CD4-positive, alpha-beta T cell (primary cell): ENCODE results near the gene NLGN1. TPM values are rescaled to one million over a fixed set of nuclear protein-coding genes. Genes with fewer than 3 reads are reported as not detected.

Experiments used
- ATAC-seq: fragments of 200-7000 bp; cut with Tn5 transposase; one replicate; pipeline ENCODE4 v1.10.0; 2022; ENCODE audit warnings: mild to moderate bottlenecking; ENCODE audit not compliant: poor library complexity
- CTCF ChIA-PET: fragments of 350-600 bp; sonication (Branson Sonifier 250); formaldehyde crosslinking; loops from one replicate; lab custom pipeline; 2021; ENCODE audit warnings: antibody characterized with exemption, inconsistent platforms; lab: Charles Lee
- POLR2A ChIA-PET: fragments of 350-600 bp; sonication (Branson Sonifier 250); formaldehyde crosslinking; loops from one replicate; lab custom pipeline; 2021; ENCODE audit warnings: antibody characterized with exemption, inconsistent platforms; lab: Charles Lee
- DNase-seq, 14 experiments: peaks; one replicate each; pipeline ENCODE4 v3.0.0-alpha.2; 2013 to 2020; ENCODE audit warnings: mixed read lengths in 2 of 14
- H3K27ac ChIP-seq, 2 donors: one replicate each; pipeline versions ENCODE4 v1.5.1 to v1.7.0; 2013; ENCODE audit warnings: low read length in 2 of 2, low read depth in 1 of 2, mild to moderate bottlenecking in 1 of 2
- H3K27me3 ChIP-seq, 2 experiments: 1 replicate in 1 of 2; 2 replicates in 1 of 2; pipeline versions ENCODE4 v1.6.1 to v1.7.0; 2013; ENCODE audit warnings: low read length in 2 of 2, control low read depth in 1 of 2, mild to moderate bottlenecking in 1 of 2, moderate library complexity in 1 of 2; ENCODE audit not compliant: insufficient read depth in 2 of 2, control insufficient read depth in 1 of 2
- H3K36me3 ChIP-seq: one replicate; pipeline ENCODE4 v1.6.1; 2013; ENCODE audit warnings: low read length, control low read depth; ENCODE audit not compliant: insufficient read depth
- H3K4me1 ChIP-seq: one replicate; pipeline ENCODE4 v1.6.1; 2013; ENCODE audit warnings: low read length, control low read depth; ENCODE audit not compliant: insufficient read depth
- H3K4me3 ChIP-seq: one replicate; pipeline ENCODE4 v1.5.1; 2013; ENCODE audit warnings: mild to moderate bottlenecking, low read length, moderate library complexity
- H3K9me3 ChIP-seq, 2 experiments: 1 replicate in 1 of 2; 2 replicates in 1 of 2; pipeline versions ENCODE4 v1.6.1 to v1.7.0; 2013; ENCODE audit warnings: low read length in 2 of 2, mild to moderate bottlenecking in 2 of 2, control low read depth in 1 of 2, moderate library complexity in 1 of 2; ENCODE audit not compliant: control insufficient read depth in 1 of 2, insufficient read depth in 1 of 2
- H3K27ac Mint-ChIP-seq: one replicate; pipeline ENCODE4 v1.8.0; 2020; ENCODE audit warnings: mixed read lengths
- H3K27me3 Mint-ChIP-seq: one replicate; pipeline ENCODE4 v1.8.0; 2021; ENCODE audit warnings: mixed read lengths
- H3K36me3 Mint-ChIP-seq: one replicate; pipeline ENCODE4 v1.8.0; 2021; ENCODE audit warnings: low read depth, mixed read lengths
- H3K4me1 Mint-ChIP-seq: one replicate; pipeline ENCODE4 v1.8.0; 2021; ENCODE audit warnings: low read depth, mixed read lengths
- H3K4me3 Mint-ChIP-seq: one replicate; pipeline ENCODE4 v1.8.0; 2020; ENCODE audit warnings: mild to moderate bottlenecking, mixed read lengths
- H3K9me3 Mint-ChIP-seq: one replicate; pipeline ENCODE4 v1.8.0; 2020; ENCODE audit warnings: mixed read lengths
- CTCF ChIP-seq: fragments of 200-600 bp; IDR thresholded peaks from one replicate; pipeline ENCODE4 v1.8.0; 2022; ENCODE audit warnings: antibody characterized with exemption, mild to moderate bottlenecking
- intact Hi-C, 2 experiments: fragments of 100-400 bp; cut with DNase I in 1 of 2; cut with micrococcal nuclease in 1 of 2; formaldehyde crosslinking; loops; one replicate each; pipeline versions ENCODE4 v1.15.1 to v1.9.0; 2023 to 2025; cut with DNase I, micrococcal nuclease
- total RNA-seq, 174 experiments: library from RNA in 2 of 174; stranded (reverse) in 2 of 174; gene quantifications; one replicate each; pipeline ENCODE4 v1.2.3 and lab custom pipeline; 2021 to 2026

Gene NLGN1
- total RNA-seq, 2 experiments from 2014 or later: not detected

- H3K27ac Mint-ChIP-seq: no peak overlapping the region
- ATAC-seq: no peak
- ChIA-PET CTCF (no interaction called here), POLR2A (no interaction called here)
- no peaks in the 10 kb centered on the region for H3K36me3 ChIP-seq
- no peaks in the 10 kb centered on the region for H3K27me3 ChIP-seq
- DNase-seq: no peak
- TF ChIP-seq CTCF: no peak
- no peak overlapping the region for H3K4me3 Mint-ChIP-seq
- no peak overlapping the region for H3K4me3 ChIP-seq
- peaks cover 6% of the 10 kb centered on the region for H3K9me3 Mint-ChIP-seq
- no peak overlapping the region for H3K27ac ChIP-seq
- no peaks in the 10 kb centered on the region for H3K4me1 Mint-ChIP-seq
- intact Hi-C loops: no loop called here
- H3K27me3 Mint-ChIP-seq: no peaks in the 10 kb centered on the region
- no peaks in the 10 kb centered on the region for H3K4me1 ChIP-seq
- no peaks in the 10 kb centered on the region for H3K36me3 Mint-ChIP-seq
- H3K9me3 ChIP-seq: peaks cover 0 to 5% of the 10 kb centered on the region in 2 experiments
Measured at GRCh38 chr3:173843060-173843459, 445.5 kb downstream of the NLGN1 start.

GRCh38 chr3:173846584-173846983 lies 449.0 kb downstream of the NLGN1 start:
- Mint-ChIP-seq H3K36me3 (no peaks in the 10 kb centered on the region), H3K9me3 (peaks cover 1% of the 10 kb centered on the region), H3K4me3 (no peak overlapping the region), H3K27me3 (no peaks in the 10 kb centered on the region), H3K27ac (no peak overlapping the region), H3K4me1 (no peaks in the 10 kb centered on the region)
- Histone ChIP-seq H3K27me3 (no peaks in the 10 kb centered on the region), H3K9me3 (peaks cover 0 to 5% of the 10 kb centered on the region in 2 experiments), H3K36me3 (no peaks in the 10 kb centered on the region), H3K4me3 (no peak overlapping the region), H3K27ac (no peak overlapping the region), H3K4me1 (no peaks in the 10 kb centered on the region)
- intact Hi-C loops: no loop called here
- ChIA-PET CTCF (no interaction called here), POLR2A (no interaction called here)
- ATAC-seq (no peak), DNase-seq (no peak)
- no peak for TF ChIP-seq CTCF

- CTCF ChIA-PET: no interaction called here
- no peak for TF ChIP-seq CTCF
- Histone ChIP-seq H3K27me3 (no peaks in the 10 kb centered on the region), H3K9me3 (no peaks in the 10 kb centered on the region), H3K4me3 (no peak overlapping the region), H3K36me3 (no peaks in the 10 kb centered on the region), H3K27ac (no peak overlapping the region), H3K4me1 (no peaks in the 10 kb centered on the region)
- Mint-ChIP-seq H3K27me3 (no peaks in the 10 kb centered on the region), H3K4me3 (no peak overlapping the region), H3K9me3 (no peaks in the 10 kb centered on the region), H3K27ac (no peak overlapping the region), H3K4me1 (no peaks in the 10 kb centered on the region), H3K36me3 (no peaks in the 10 kb centered on the region)
- DNase-seq (no peak), ATAC-seq (no peak)
- POLR2A ChIA-PET: no interaction called here
- intact Hi-C loops: no loop called here
Measured at GRCh38 chr3:173849489-173849888, 451.9 kb downstream of the NLGN1 start.
